ENCODE measurements around the gene CTU1. TPM values are rescaled to one million over a fixed set of nuclear protein-coding genes. Genes with fewer than 3 reads are reported as not detected.
"Not testable (repeated sequence)": the region's sequence is repeated elsewhere in the genome, so short reads cannot be mapped to it uniquely, and the experiment has no call there.

CTU1 gene
- total RNA-seq, 1 donor = 5.2 TPM

DNA sequence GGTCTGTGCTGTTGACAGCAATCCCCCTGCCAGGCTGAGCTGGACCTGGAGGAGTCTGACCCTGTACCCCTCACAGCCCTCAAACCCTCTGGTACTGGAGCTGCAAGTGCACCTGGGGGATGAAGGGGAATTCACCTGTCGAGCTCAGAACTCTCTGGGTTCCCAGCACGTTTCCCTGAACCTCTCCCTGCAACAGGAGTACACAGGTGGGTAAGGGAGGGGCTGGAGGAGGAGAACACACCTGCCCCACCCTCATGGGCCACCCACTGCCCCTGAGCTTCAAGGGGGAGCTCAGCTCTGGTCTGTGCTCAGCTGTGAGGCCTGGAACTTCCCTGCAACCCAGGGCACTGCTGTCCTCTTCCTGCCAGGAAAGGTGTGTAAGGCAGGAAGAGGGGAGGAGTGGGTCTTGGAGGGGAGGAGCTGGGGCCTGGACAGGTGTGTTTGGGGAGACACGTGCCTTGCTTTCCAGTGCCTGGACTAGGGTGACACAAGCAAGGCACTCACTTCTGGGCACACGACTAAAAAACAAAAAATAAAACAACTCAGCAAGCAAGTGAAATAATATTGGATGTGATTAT, 37.8 kb upstream of the CTU1 start:
- no peak for TF ChIP-seq CTCF (IDR thresholded peaks at IDR 0.05; ENCODE audit: insufficient read depth, low read depth, low read length)
- DNase-seq (ENCODE audit: low read depth) = no peak

GRCh38 chr19:51144482-51145045, 36.4 kb upstream of the CTU1 start:
- H3K4me3 ChIP-seq (ENCODE audit: low read depth, low read length) = no peak overlapping the region
- no peak for DNase-seq (ENCODE audit: low read depth)
- no peak for TF ChIP-seq CTCF (IDR thresholded peaks at IDR 0.05; ENCODE audit: insufficient read depth, low read depth, low read length)

More for the DNA sequence above, 37.8 kb upstream of the CTU1 start:
- H3K4me3 ChIP-seq (ENCODE audit: low read depth, low read length) = no peak overlapping the region

GRCh38 chr19:51143486-51143885, 35.3 kb upstream of the CTU1 start:
- H3K4me3 ChIP-seq (ENCODE audit: low read depth, low read length) = no peak overlapping the region
- TF ChIP-seq CTCF (IDR thresholded peaks at IDR 0.05; ENCODE audit: insufficient read depth, low read depth, low read length) = no peak
- no peak for DNase-seq (ENCODE audit: low read depth)

DNA sequence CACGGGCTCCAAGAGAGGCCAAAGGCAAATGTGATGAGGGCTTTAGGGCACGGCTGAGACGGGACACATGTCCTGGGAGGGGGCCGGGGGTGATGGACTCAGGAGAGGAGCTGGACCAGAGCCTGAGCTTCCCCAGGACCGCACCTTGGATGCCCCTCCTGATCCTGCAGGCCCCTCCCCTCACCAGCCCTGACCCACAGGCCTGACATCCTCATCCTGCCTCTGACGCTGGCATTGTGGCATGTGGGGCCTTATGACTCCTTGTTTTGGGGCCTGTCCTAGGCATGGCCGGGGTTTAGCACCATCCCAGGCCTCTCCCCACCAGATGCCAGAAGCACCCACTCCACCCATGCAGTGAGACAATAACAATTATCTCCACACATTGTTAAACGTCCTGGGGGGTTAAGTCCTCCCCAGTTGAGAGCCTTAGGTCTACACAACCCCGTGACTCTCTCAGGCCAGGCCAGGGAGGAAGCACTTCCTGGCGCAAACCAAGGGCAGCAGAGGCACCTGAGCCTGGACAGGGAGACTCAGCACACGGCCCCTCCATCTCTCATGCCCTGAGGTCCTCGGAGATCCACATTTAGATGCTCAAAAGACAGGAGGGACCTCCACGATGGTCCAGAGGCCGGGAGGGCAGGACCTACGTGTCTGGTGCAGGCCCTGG, 34.7 kb upstream of the CTU1 start:
- not testable (repeated sequence) for H3K4me3 ChIP-seq (ENCODE audit: low read depth, low read length); DNase-seq (ENCODE audit: low read depth)

DNA sequence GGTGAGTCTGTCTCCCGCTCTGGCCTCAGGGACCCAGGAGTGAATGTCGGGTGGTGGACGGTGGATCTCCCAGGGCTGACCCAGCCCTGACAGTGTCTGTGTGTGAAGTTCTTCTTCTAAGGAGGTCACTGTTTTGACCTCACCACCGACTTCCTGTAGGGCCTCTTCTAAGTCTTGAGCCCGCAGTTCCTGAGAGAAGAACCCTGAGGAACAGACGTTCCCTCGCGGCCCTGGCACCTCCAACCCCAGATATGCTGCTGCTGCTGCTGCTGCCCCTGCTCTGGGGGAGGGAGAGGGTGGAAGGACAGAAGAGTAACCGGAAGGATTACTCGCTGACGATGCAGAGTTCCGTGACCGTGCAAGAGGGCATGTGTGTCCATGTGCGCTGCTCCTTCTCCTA, 33.9 kb upstream of the CTU1 start, which contains the start of gene SIGLEC7:
TSS of gene SIGLEC7 (plus strand) at position 183 of the 400 bp plus-strand sequence. CDS start at position 252, 69 bp downstream.
- TF ChIP-seq CTCF (IDR thresholded peaks at IDR 0.05; ENCODE audit: insufficient read depth, low read depth, low read length) = no peak
- no peak within 1 kb of the TSS for H3K4me3 ChIP-seq (ENCODE audit: low read depth, low read length)
- no peak for DNase-seq (ENCODE audit: low read depth)

DNA sequence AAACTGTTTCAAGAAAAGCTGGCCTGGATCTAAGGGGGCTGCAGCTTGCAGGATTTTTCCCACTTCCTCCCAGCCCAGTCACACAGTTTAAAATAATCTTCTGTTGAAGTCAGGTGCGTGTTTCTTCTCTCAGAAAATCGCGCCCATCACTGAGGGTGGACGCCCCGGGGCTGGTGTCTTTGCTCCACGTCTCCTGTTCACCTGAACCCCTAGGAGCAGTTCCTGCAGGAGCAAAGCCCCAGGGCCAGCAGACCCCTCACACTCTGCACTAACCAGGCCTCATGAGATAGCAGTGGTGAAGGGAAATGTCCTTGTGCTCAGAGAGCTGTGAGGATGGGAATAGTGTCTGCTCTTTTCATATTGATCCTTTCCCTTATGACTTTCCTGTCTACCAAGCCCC, 33.0 kb upstream of the CTU1 start:
- DNase-seq (ENCODE audit: low read depth) = no peak
- no peak for TF ChIP-seq CTCF (IDR thresholded peaks at IDR 0.05; ENCODE audit: insufficient read depth, low read depth, low read length)

DNA sequence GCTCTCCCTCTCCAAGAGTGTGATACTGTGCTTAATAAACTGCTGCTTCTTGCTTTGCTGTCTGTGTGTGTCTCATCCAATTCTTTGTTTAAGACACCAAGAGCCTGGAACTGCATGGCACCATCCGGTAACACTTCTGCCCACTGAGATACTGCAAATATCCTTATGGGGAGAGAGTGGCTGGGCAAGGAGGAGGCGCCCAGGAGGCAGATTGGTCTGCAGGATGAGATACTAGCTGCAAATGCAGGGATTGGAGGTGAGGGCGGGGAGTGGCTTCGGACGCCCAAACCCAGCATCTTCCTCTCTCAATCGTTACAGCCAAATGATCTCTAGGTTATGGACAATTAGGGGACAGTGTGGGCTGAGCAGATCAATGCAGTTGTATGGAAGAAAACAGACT, 32.2 kb upstream of the CTU1 start:
- H3K4me3 ChIP-seq (ENCODE audit: low read depth, low read length) = no peak overlapping the region
- no peak for TF ChIP-seq CTCF (IDR thresholded peaks at IDR 0.05; ENCODE audit: insufficient read depth, low read depth, low read length)
- DNase-seq (ENCODE audit: low read depth) = no peak

More for the DNA sequence above, 33.0 kb upstream of the CTU1 start:
- no peak overlapping the region for H3K4me3 ChIP-seq (ENCODE audit: low read depth, low read length)

Data from fibroblast of villous mesenchyme (primary cell).